NCI-H128 (cell line): ENCODE results near the gene SLC26A11.

Source experiments
- DNase-seq: peaks from one replicate; lab custom pipeline; 2025; ENCODE audit not compliant: unreplicated experiment; lab: John Stamatoyannopoulos, UW

The SLC26A11 gene

GRCh38 chr17:80277751-80278671 is 57.8 kb downstream of the SLC26A11 start:
- DNase-seq, result no peak

- DNase-seq, result no peak
Observed at GRCh38 chr17:80279895-80280294, 59.7 kb downstream of the SLC26A11 start.

- DNase-seq, result no peak
Observed at GRCh38 chr17:80281516-80281915, 61.3 kb downstream of the SLC26A11 start.

GRCh38 chr17:80283116-80283852 is 63.1 kb downstream of the SLC26A11 start:
- DNase-seq, result no peak

GRCh38 chr17:80284631-80285030 is 64.4 kb downstream of the SLC26A11 start:
- no peak for DNase-seq

GRCh38 chr17:80285237-80285920 is 65.2 kb downstream of the SLC26A11 start:
- no peak for DNase-seq

- no peak for DNase-seq
Observed at GRCh38 chr17:80286638-80286960, 66.4 kb downstream of the SLC26A11 start.

GRCh38 chr17:80287038-80287437 is 66.8 kb downstream of the SLC26A11 start:
- DNase-seq, result no peak

- no peak for DNase-seq
Observed at GRCh38 chr17:80287806-80288567, 67.8 kb downstream of the SLC26A11 start.

- no peak for DNase-seq
Observed at GRCh38 chr17:80289616-80290015, 69.4 kb downstream of the SLC26A11 start.

GRCh38 chr17:80290156-80290555 is 69.9 kb downstream of the SLC26A11 start:
- DNase-seq, result no peak

- DNase-seq, result no peak
Observed at GRCh38 chr17:80291260-80291659, 71.0 kb downstream of the SLC26A11 start.

GRCh38 chr17:80291691-80292487 is 71.7 kb downstream of the SLC26A11 start:
- DNase-seq, result no peak

GRCh38 chr17:80292521-80292971 is 72.3 kb downstream of the SLC26A11 start:
- DNase-seq, result no peak

GRCh38 chr17:80294210-80294609 is 74.0 kb downstream of the SLC26A11 start:
- no peak for DNase-seq

- DNase-seq, result no peak
Observed at GRCh38 chr17:80294653-80295052, 74.4 kb downstream of the SLC26A11 start.

GRCh38 chr17:80295146-80295545 is 74.9 kb downstream of the SLC26A11 start:
- DNase-seq, result no peak

- no peak for DNase-seq
Observed at GRCh38 chr17:80295559-80295958, 75.3 kb downstream of the SLC26A11 start.

- no peak for DNase-seq
Observed at GRCh38 chr17:80296221-80296620, 76.0 kb downstream of the SLC26A11 start.

GRCh38 chr17:80297996-80298560 is 77.9 kb downstream of the SLC26A11 start:
- no peak for DNase-seq
